Left ventricle myocardium inferior (tissue), 1 donor: ENCODE data around the gene TBX15. TPM values are rescaled to one million over a fixed set of nuclear protein-coding genes. Genes with fewer than 3 reads are reported as not detected.

Source experiments
- DNase-seq: peaks from one replicate; pipeline ENCODE4 v3.0.0-alpha.2; 2020
- H3K27ac ChIP-seq: fragments of 200-600 bp; replicated peaks from 2 replicates; pipeline ENCODE4 v1.8.0; 2021
- H3K27me3 ChIP-seq: fragments of 200-600 bp; 2 replicates; pipeline ENCODE4 v1.8.0; 2021; ENCODE audit warnings: low read depth
- H3K36me3 ChIP-seq: fragments of 200-600 bp; 2 replicates; pipeline ENCODE4 v1.8.0; 2021
- H3K4me1 ChIP-seq: fragments of 200-600 bp; 2 replicates; pipeline ENCODE4 v1.8.0; 2021
- H3K4me3 ChIP-seq: fragments of 200-600 bp; 2 replicates; pipeline ENCODE4 v1.8.0; 2021; ENCODE audit warnings: mild to moderate bottlenecking, moderate library complexity
- H3K9me3 ChIP-seq: fragments of 200-600 bp; replicated peaks from 2 replicates; pipeline ENCODE4 v1.8.0; 2021
- CTCF ChIP-seq: fragments of 200-600 bp; IDR thresholded peaks from 2 replicates; pipeline ENCODE4 v1.8.0; 2021; ENCODE audit warnings: antibody characterized with exemption, mild to moderate bottlenecking, borderline replicate concordance
- intact Hi-C: fragments of 100-400 bp; cut with micrococcal nuclease; formaldehyde crosslinking; loops from one replicate; pipeline ENCODE4 v1.11.0; 2022
- total RNA-seq: library from RNA; stranded (reverse); fragmentation: NEBNext Ultra II Directional; extraction: Animal tissue kit (Norgen Biotek cat#: 25700); gene quantifications from one replicate; pipeline ENCODE4 v1.2.1, GENCODE V29; 2021
- donor health status: DM: no; HTN: yes; CAD: no; lungs with severe emphysema.

TBX15 gene
- total RNA-seq, 1 donor from 2014 or later, result 0.63 TPM

- Histone ChIP-seq H3K9me3 (no peaks in the 10 kb centered on the region), H3K27ac (no peak overlapping the region), H3K36me3 (no peaks in the 10 kb centered on the region), H3K4me3 (no peak overlapping the region), H3K4me1 (peaks cover 48% of the 10 kb centered on the region), H3K27me3 (peaks cover 99% of the 10 kb centered on the region)
- no peak for TF ChIP-seq CTCF
- no peak for DNase-seq
- intact Hi-C loops, result no loop called here
Observed at GRCh38 chr1:119004781-119005180, 16.6 kb upstream of the TBX15 start.

- Histone ChIP-seq H3K27ac (no peak overlapping the region), H3K36me3 (no peaks in the 10 kb centered on the region), H3K4me1 (peaks cover 47% of the 10 kb centered on the region), H3K9me3 (no peaks in the 10 kb centered on the region), H3K27me3 (peaks cover 99% of the 10 kb centered on the region), H3K4me3 (no peak overlapping the region)
- TF ChIP-seq CTCF, result no peak
- intact Hi-C loops, result no loop called here
- no peak for DNase-seq
Observed at GRCh38 chr1:119004129-119004527, 16.0 kb upstream of the TBX15 start.

GRCh38 chr1:119003413-119004128 lies 15.4 kb upstream of the TBX15 start:
- H3K4me1 ChIP-seq, result peaks cover 41% of the 10 kb centered on the region
- no peaks in the 10 kb centered on the region for H3K36me3 ChIP-seq
- peaks cover 99% of the 10 kb centered on the region for H3K27me3 ChIP-seq
- no peaks in the 10 kb centered on the region for H3K9me3 ChIP-seq
- no peak overlapping the region for H3K27ac ChIP-seq
- no peak overlapping the region for H3K4me3 ChIP-seq
- intact Hi-C loops, result no loop called here
- TF ChIP-seq CTCF, result no peak
- DNase-seq, result no peak

GRCh38 chr1:119002028-119002686 lies 14.0 kb upstream of the TBX15 start:
- H3K4me3 ChIP-seq, result no peak overlapping the region
- H3K4me1 ChIP-seq, result peaks cover 27% of the 10 kb centered on the region
- no peak overlapping the region for H3K27ac ChIP-seq
- H3K27me3 ChIP-seq, result peaks cover 99% of the 10 kb centered on the region
- TF ChIP-seq CTCF, result no peak
- no peaks in the 10 kb centered on the region for H3K36me3 ChIP-seq
- intact Hi-C loops, result no loop called here
- no peak for DNase-seq
- H3K9me3 ChIP-seq, result no peaks in the 10 kb centered on the region

GRCh38 chr1:119001181-119002027 lies 13.3 kb upstream of the TBX15 start:
- Histone ChIP-seq H3K27me3 (peaks cover 99% of the 10 kb centered on the region), H3K4me1 (peaks cover 20% of the 10 kb centered on the region), H3K4me3 (peak overlapping the region; percentile 55), H3K9me3 (no peaks in the 10 kb centered on the region), H3K27ac (no peak overlapping the region), H3K36me3 (no peaks in the 10 kb centered on the region)
- TF ChIP-seq CTCF, result no peak
- DNase-seq, result no peak
- intact Hi-C loops, result no loop called here
